ENCODE results near the gene PTPRO. TPM values are rescaled to one million over a fixed set of nuclear protein-coding genes. Genes with fewer than 3 reads are reported as not detected.
A peak's percentile ranks its signal among the peaks of the same experiment; 100 is the strongest.

The PTPRO gene
- total and polyA plus RNA-seq, 4 donors: 2.6 to 11.7 (median 3.4) TPM

GRCh38 chr12:15599266-15600037, 277.1 kb downstream of the PTPRO start:
- no peaks in the 10 kb centered on the region for H3K36me3 ChIP-seq (ENCODE audit: control insufficient read depth in 4 of 4, insufficient read depth in 4 of 4, low read length in 4 of 4)
- no peaks in the 10 kb centered on the region for H3K27me3 ChIP-seq (ENCODE audit: control insufficient read depth in 3 of 3, insufficient read depth in 3 of 3, low read length in 2 of 3)
- ATAC-seq (ENCODE audit: insufficient read depth, low FRiP score) (peak; percentile 30), DNase-seq (peak; percentile 28 to 88 (median 78))
- peaks cover 0 to 36% (median 10%) of the 10 kb centered on the region in 5 donors for H3K4me1 ChIP-seq (ENCODE audit: control insufficient read depth in 5 of 5, insufficient read depth in 5 of 5, low read length in 5 of 5)
- H3K9me3 ChIP-seq (ENCODE audit: control insufficient read depth in 4 of 4, insufficient read depth in 3 of 4, low read length in 3 of 4): no peaks in the 10 kb centered on the region
- no peak overlapping the region for H3K4me3 ChIP-seq
- 35 to 51% methylated on average over 4 of the region's 4 CpGs for WGBS, 2 donors
- H3K9ac ChIP-seq (ENCODE audit: insufficient read depth in 1 of 2, low read length in 2 of 2): no peak overlapping the region
- no peak for TF ChIP-seq CTCF (IDR thresholded peaks at IDR 0.05; ENCODE audit: control extremely low read depth, extremely low read depth)
- peak overlapping the region in 1 of 2 donors; percentile 37 for H3K27ac ChIP-seq (ENCODE audit: low read depth in 1 of 2, low read length in 1 of 2)

- Histone ChIP-seq H3K27ac (ENCODE audit: low read depth in 1 of 2, low read length in 1 of 2) (no peak overlapping the region), H3K36me3 (ENCODE audit: control insufficient read depth in 4 of 4, insufficient read depth in 4 of 4, low read length in 4 of 4) (no peaks in the 10 kb centered on the region), H3K9me3 (ENCODE audit: control insufficient read depth in 4 of 4, insufficient read depth in 3 of 4, low read length in 3 of 4) (no peaks in the 10 kb centered on the region), H3K9ac (ENCODE audit: insufficient read depth in 1 of 2, low read length in 2 of 2) (no peak overlapping the region), H3K4me3 (no peak overlapping the region), H3K27me3 (ENCODE audit: control insufficient read depth in 3 of 3, insufficient read depth in 3 of 3, low read length in 2 of 3) (no peaks in the 10 kb centered on the region), H3K4me1 (ENCODE audit: control insufficient read depth in 5 of 5, insufficient read depth in 5 of 5, low read length in 5 of 5) (peaks cover 0 to 36% (median 10%) of the 10 kb centered on the region in 5 donors)
- no peak for DNase-seq
- TF ChIP-seq CTCF (IDR thresholded peaks at IDR 0.05; ENCODE audit: control extremely low read depth, extremely low read depth): no peak
- WGBS, 2 donors: 83 to 89% methylated on average over 7 of the region's 7 CpGs
- ATAC-seq (ENCODE audit: insufficient read depth, low FRiP score): no peak
Measured at GRCh38 chr12:15600223-15600935, 278.1 kb downstream of the PTPRO start.

- Histone ChIP-seq H3K4me3 (no peak overlapping the region), H3K9me3 (ENCODE audit: control insufficient read depth in 4 of 4, insufficient read depth in 3 of 4, low read length in 3 of 4) (no peaks in the 10 kb centered on the region), H3K27me3 (ENCODE audit: control insufficient read depth in 3 of 3, insufficient read depth in 3 of 3, low read length in 2 of 3) (peaks cover 0 to 2% (median 0%) of the 10 kb centered on the region in 3 donors), H3K27ac (ENCODE audit: low read depth in 1 of 2, low read length in 1 of 2) (no peak overlapping the region), H3K4me1 (ENCODE audit: control insufficient read depth in 5 of 5, insufficient read depth in 5 of 5, low read length in 5 of 5) (peaks cover 0 to 33% (median 12%) of the 10 kb centered on the region in 5 donors), H3K36me3 (ENCODE audit: control insufficient read depth in 4 of 4, insufficient read depth in 4 of 4, low read length in 4 of 4) (no peaks in the 10 kb centered on the region), H3K9ac (ENCODE audit: insufficient read depth in 1 of 2, low read length in 2 of 2) (no peak overlapping the region)
- no peak for TF ChIP-seq CTCF (IDR thresholded peaks at IDR 0.05; ENCODE audit: control extremely low read depth, extremely low read depth)
- DNase-seq (no peak), ATAC-seq (ENCODE audit: insufficient read depth, low FRiP score) (no peak)
- 94% methylated on average over 1 of the region's 1 CpG for WGBS, 2 donors
Measured at GRCh38 chr12:15601210-15601800, 279.0 kb downstream of the PTPRO start.
